ENCODE measurements around the gene TRIP11.

Gene TRIP11

GRCh38 chr14:91920526-91920925 lies 119.3 kb downstream of the TRIP11 start:
- no peak for DNase-seq (ENCODE audit: low read depth, low spot score)

- peak; percentile 31 for DNase-seq (ENCODE audit: low read depth, low spot score)
Observed at GRCh38 chr14:91919814-91920213, 120.0 kb downstream of the TRIP11 start.

GRCh38 chr14:91918186-91918883 lies 121.5 kb downstream of the TRIP11 start:
- no peak for DNase-seq (ENCODE audit: low read depth, low spot score)

Measured in astrocyte of the hippocampus (primary cell).